ENCODE measurements around the gene RNH1. TPM values are rescaled to one million over a fixed set of nuclear protein-coding genes. Genes with fewer than 3 reads are reported as not detected.

Gene RNH1
- total RNA-seq, 4 donors from 2014 or later: 220 to 303 (median 281) TPM

- H3K4me3 ChIP-seq: no peak overlapping the region
- TF ChIP-seq EP300 (IDR thresholded peaks at IDR 0.05) (no peak), POLR2A (IDR thresholded peaks at IDR 0.05) (no peak), CTCF (IDR thresholded peaks at IDR 0.05) (no peak)
- no peaks in the 10 kb centered on the region for H3K4me1 ChIP-seq
- WGBS, 2 donors: 79 to 82% methylated on average over 10 to 26 of the region's 37 CpGs
- no peak overlapping the region for H3K27ac ChIP-seq
- H3K9me3 ChIP-seq: no peaks in the 10 kb centered on the region
- no peak for DNase-seq (ENCODE audit: low spot score in 2 of 2)
- H3K36me3 ChIP-seq: peaks cover 8 to 95% (median 34%) of the 10 kb centered on the region in 3 donors
- H3K27me3 ChIP-seq: no peaks in the 10 kb centered on the region
These were observed 12.1 kb downstream of the RNH1 start for GRCh38 chr11:494761-495536.

GRCh38 chr11:492427-493226 lies 14.4 kb downstream of the RNH1 start:
- Histone ChIP-seq H3K27me3 (no peaks in the 10 kb centered on the region), H3K9me3 (no peaks in the 10 kb centered on the region), H3K27ac (no peak overlapping the region), H3K36me3 (peaks cover 0 to 95% (median 11%) of the 10 kb centered on the region in 3 donors), H3K4me1 (no peaks in the 10 kb centered on the region), H3K4me3 (no peak overlapping the region)
- TF ChIP-seq CTCF (IDR thresholded peaks at IDR 0.05) (no peak), EP300 (IDR thresholded peaks at IDR 0.05) (no peak), POLR2A (IDR thresholded peaks at IDR 0.05) (no peak)
- DNase-seq (ENCODE audit: low spot score in 2 of 2): no peak
- 87 to 90% methylated on average over 27 to 32 of the region's 32 CpGs for WGBS, 2 donors

GRCh38 chr11:491358-491757 lies 15.7 kb downstream of the RNH1 start:
- 85 to 89% methylated on average over 5 to 7 of the region's 7 CpGs for WGBS, 2 donors
- no peak for DNase-seq (ENCODE audit: low spot score in 2 of 2)
- peaks cover 0 to 92% (median 9%) of the 10 kb centered on the region in 3 donors for H3K36me3 ChIP-seq

GRCh38 chr11:490930-491260 lies 16.1 kb downstream of the RNH1 start:
- 80 to 87% methylated on average over 10 to 15 of the region's 15 CpGs for WGBS, 2 donors
- Histone ChIP-seq H3K27ac (no peak overlapping the region), H3K4me3 (no peak overlapping the region), H3K4me1 (no peaks in the 10 kb centered on the region), H3K36me3 (peaks cover 0 to 87% (median 9%) of the 10 kb centered on the region in 3 donors), H3K27me3 (no peaks in the 10 kb centered on the region), H3K9me3 (no peaks in the 10 kb centered on the region)
- DNase-seq (ENCODE audit: low spot score in 2 of 2): no peak
- TF ChIP-seq POLR2A (IDR thresholded peaks at IDR 0.05) (no peak), EP300 (IDR thresholded peaks at IDR 0.05) (no peak), CTCF (IDR thresholded peaks at IDR 0.05) (no peak)

More at GRCh38 chr11:491358-491757, 15.7 kb downstream of the RNH1 start:
- no peaks in the 10 kb centered on the region for H3K27me3 ChIP-seq
- H3K4me3 ChIP-seq: no peak overlapping the region
- no peak overlapping the region for H3K27ac ChIP-seq
- no peaks in the 10 kb centered on the region for H3K4me1 ChIP-seq
- no peaks in the 10 kb centered on the region for H3K9me3 ChIP-seq
- TF ChIP-seq POLR2A (IDR thresholded peaks at IDR 0.05) (no peak), CTCF (IDR thresholded peaks at IDR 0.05) (no peak), EP300 (IDR thresholded peaks at IDR 0.05) (no peak)
